Mesenchymal stem cell (in vitro differentiated cells and primary cell): Measurements from ENCODE around the gene STXBP1.

Source experiments
- DNase-seq: peaks from one replicate; pipeline ENCODE4 v3.0.0-alpha.2; 2013
- H2AFZ ChIP-seq: one replicate; pipeline ENCODE4 v1.6.1; 2013; ENCODE audit warnings: low read depth, mild to moderate bottlenecking, control low read depth, inconsistent platforms, low read length, moderate library complexity
- H2AK5ac ChIP-seq: 2 replicates; pipeline ENCODE4 v1.6.1; 2013; ENCODE audit warnings: low read length, moderate library complexity, mild to moderate bottlenecking, inconsistent platforms; ENCODE audit not compliant: severe bottlenecking
- H2BK120ac ChIP-seq: one replicate; pipeline ENCODE4 v1.6.1; 2013; ENCODE audit warnings: low read depth, mild to moderate bottlenecking, inconsistent platforms, low read length, moderate library complexity
- H2BK12ac ChIP-seq, 2 experiments: one replicate each; pipeline ENCODE4 v1.6.1; 2013; ENCODE audit warnings: inconsistent platforms in 2 of 2, low read length in 2 of 2, mild to moderate bottlenecking in 2 of 2, moderate library complexity in 2 of 2, control low read depth in 1 of 2
- H2BK15ac ChIP-seq: one replicate; pipeline ENCODE4 v1.6.1; 2013; ENCODE audit warnings: mild to moderate bottlenecking, low read depth, inconsistent platforms; ENCODE audit not compliant: poor library complexity, severe bottlenecking
- H2BK5ac ChIP-seq: 2 replicates; pipeline ENCODE4 v1.6.1; 2013; ENCODE audit warnings: low read depth, mild to moderate bottlenecking, low read length, control low read depth, inconsistent platforms; ENCODE audit not compliant: poor library complexity, severe bottlenecking
- H3K14ac ChIP-seq, 2 experiments: one replicate each; pipeline ENCODE4 v1.6.1; 2013; ENCODE audit warnings: inconsistent platforms in 2 of 2, low read length in 2 of 2, control low read depth in 1 of 2, mild to moderate bottlenecking in 1 of 2, moderate library complexity in 1 of 2
- H3K18ac ChIP-seq, 2 experiments: one replicate each; pipeline ENCODE4 v1.6.1; 2013; ENCODE audit warnings: inconsistent platforms in 2 of 2, low read length in 2 of 2, control low read depth in 1 of 2, low read depth in 1 of 2, mild to moderate bottlenecking in 1 of 2
- H3K23ac ChIP-seq, 2 experiments: one replicate each; pipeline ENCODE4 v1.6.1; 2013; ENCODE audit warnings: inconsistent platforms in 2 of 2, low read length in 2 of 2, mild to moderate bottlenecking in 2 of 2, moderate library complexity in 2 of 2, control low read depth in 1 of 2
- H3K27ac ChIP-seq: 2 replicates; pipeline ENCODE4 v1.5.1; 2013; ENCODE audit warnings: mild to moderate bottlenecking, moderate library complexity, low read length, control low read depth, inconsistent platforms; ENCODE audit not compliant: poor library complexity, severe bottlenecking
- H3K27me3 ChIP-seq, 2 experiments: 2 replicates each; pipeline versions ENCODE4 v1.6.1 to v1.7.0; 2013; ENCODE audit warnings: low read length in 2 of 2, mild to moderate bottlenecking in 2 of 2, moderate library complexity in 2 of 2, control low read depth in 1 of 2, inconsistent platforms in 1 of 2; ENCODE audit not compliant: control insufficient read depth in 1 of 2, insufficient read depth in 1 of 2
- H3K36me3 ChIP-seq, 2 experiments: 2 replicates each; pipeline versions ENCODE4 v1.6.1 to v1.7.0; 2013; ENCODE audit warnings: low read length in 2 of 2, control low read depth in 1 of 2, inconsistent platforms in 1 of 2, low read depth in 1 of 2, mild to moderate bottlenecking in 1 of 2; ENCODE audit not compliant: insufficient read depth in 2 of 2, control insufficient read depth in 1 of 2
- H3K4ac ChIP-seq, 2 experiments: one replicate each; pipeline ENCODE4 v1.6.1; 2013; ENCODE audit warnings: inconsistent platforms in 2 of 2, low read length in 2 of 2, mild to moderate bottlenecking in 2 of 2, moderate library complexity in 2 of 2, control low read depth in 1 of 2, low read depth in 1 of 2
- H3K4me1 ChIP-seq: 2 replicates; pipeline ENCODE4 v1.6.1; 2013; ENCODE audit warnings: low read depth, low read length, control low read depth; ENCODE audit not compliant: control insufficient read depth, insufficient read depth
- H3K4me2 ChIP-seq: 2 replicates; pipeline ENCODE4 v1.6.1; 2013; ENCODE audit warnings: low read length, mild to moderate bottlenecking, inconsistent platforms; ENCODE audit not compliant: poor library complexity, severe bottlenecking
- H3K4me3 ChIP-seq, 2 experiments: 2 replicates each; pipeline versions ENCODE4 v1.5.1 to v1.7.0; 2013; ENCODE audit warnings: low read length in 2 of 2, mild to moderate bottlenecking in 2 of 2, control low read depth in 1 of 2, low read depth in 1 of 2; ENCODE audit not compliant: insufficient read depth in 1 of 2
- H3K79me1 ChIP-seq: replicated peaks from 2 replicates; pipeline ENCODE4 v1.6.1; 2013; ENCODE audit warnings: mild to moderate bottlenecking, control low read depth, low read length, inconsistent platforms; ENCODE audit not compliant: poor library complexity, severe bottlenecking
- H3K9ac ChIP-seq: 2 replicates; pipeline ENCODE4 v1.7.0; 2013; ENCODE audit warnings: mild to moderate bottlenecking, low read length, moderate library complexity
- H3K9me3 ChIP-seq: 2 replicates; pipeline ENCODE4 v1.7.0; 2013; ENCODE audit warnings: mild to moderate bottlenecking, low read length; ENCODE audit not compliant: control insufficient read depth
- H4K8ac ChIP-seq: one replicate; pipeline ENCODE4 v1.6.1; 2013; ENCODE audit warnings: inconsistent platforms, mild to moderate bottlenecking, low read length, moderate library complexity
- H4K91ac ChIP-seq: one replicate; pipeline ENCODE4 v1.6.1; 2013; ENCODE audit warnings: mild to moderate bottlenecking, low read length, inconsistent platforms
- WGBS: methylation state at CpG from one replicate; pipeline ENCODE4 v1.1.7; 2013; ENCODE audit warnings: mixed read lengths; 5-methylcytosine and 5-hydroxymethylcytosine counted together

Gene STXBP1

DNA sequence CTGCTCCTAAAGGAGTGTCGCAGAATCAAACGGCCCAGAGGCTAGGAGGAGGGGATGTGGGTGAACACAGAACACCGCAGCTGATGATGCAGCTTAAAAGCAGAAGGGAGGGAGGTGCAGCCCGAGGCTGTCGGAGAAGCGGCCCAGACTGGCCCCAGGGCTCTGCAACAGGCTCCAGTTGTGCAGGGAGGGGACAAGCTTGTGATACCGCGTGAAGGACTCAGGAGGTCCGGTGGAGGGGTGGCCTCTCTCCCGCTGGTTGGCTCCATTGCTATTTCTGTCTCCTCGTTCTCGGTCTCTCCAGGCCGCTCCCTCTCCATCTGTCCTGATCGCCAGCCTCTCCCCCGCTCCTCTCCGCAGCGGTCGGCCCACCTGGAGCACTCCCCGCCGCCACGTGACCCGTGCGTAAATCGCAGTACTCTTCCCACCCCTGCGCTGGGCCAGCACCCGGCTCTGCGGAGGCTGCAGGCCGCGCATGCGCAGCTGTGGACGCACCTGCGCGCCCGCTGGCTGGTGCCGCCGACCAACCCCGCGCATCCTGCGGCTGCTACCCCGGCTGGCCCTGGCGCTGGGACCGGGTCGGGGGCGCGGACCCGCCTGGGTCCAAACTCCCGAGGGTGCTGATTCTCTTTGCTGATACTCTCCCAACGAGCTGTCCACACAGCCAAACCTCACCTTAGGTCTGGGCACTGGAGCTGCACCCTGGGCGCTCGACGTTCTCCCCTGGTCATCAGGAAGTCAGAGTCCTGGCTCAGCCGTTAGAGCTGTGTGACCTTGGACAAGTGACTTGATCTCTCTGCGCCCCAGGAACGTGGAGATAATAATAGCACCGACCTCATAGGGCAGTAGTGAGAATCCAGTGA, 3.7 kb upstream of the STXBP1 start:
- Histone ChIP-seq H4K91ac (peak overlapping the region; percentile 40), H2BK15ac (peak overlapping the region; percentile 60), H3K14ac (no peak overlapping the region), H3K4me1 (peaks cover 12% of the 10 kb centered on the region), H3K36me3 (no peaks in the 10 kb centered on the region), H3K4me2 (peak overlapping the region; percentile 89), H3K4me3 (peak overlapping the region; percentile 53 to 70), H3K18ac (peak overlapping the region; percentile 0 to 67), H3K4ac (peak overlapping the region in 1 of 2 experiments; percentile 9), H2AFZ (peak overlapping the region; percentile 75), H3K9ac (peak overlapping the region; percentile 63), H2AK5ac (no peak overlapping the region), H3K9me3 (no peaks in the 10 kb centered on the region), H4K8ac (peak overlapping the region; percentile 59), H2BK120ac (no peak overlapping the region), H2BK12ac (peak overlapping the region; percentile 27 to 53), H3K79me1 (peaks cover 3% of the 10 kb centered on the region), H3K27me3 (peaks cover 0 to 12% of the 10 kb centered on the region in 2 experiments), H2BK5ac (no peak overlapping the region), H3K23ac (no peak overlapping the region), H3K27ac (no peak overlapping the region)
- 6% methylated on average over 55 of the region's 55 CpGs for WGBS
- peak; percentile 66 for DNase-seq

DNA sequence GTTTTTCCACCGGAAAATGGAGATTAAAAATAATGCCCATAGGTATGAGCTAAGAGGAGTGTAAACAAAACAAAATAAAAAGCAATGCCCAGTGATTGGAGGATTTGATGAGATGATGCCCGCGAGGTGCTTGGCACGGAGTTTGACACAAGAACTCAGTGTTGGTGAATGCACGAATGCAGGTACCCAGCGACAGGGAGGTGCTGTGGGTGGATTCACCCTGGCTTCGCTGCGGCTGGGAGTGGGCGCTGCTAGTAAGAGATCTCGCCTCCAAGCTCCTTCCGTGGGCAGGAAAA, 526 bp upstream of the STXBP1 start:
- H3K4ac ChIP-seq = no peak overlapping the region
- H3K4me2 ChIP-seq = peak overlapping the region; percentile 97
- H3K4me3 ChIP-seq = peak overlapping the region; percentile 61 to 85
- peak overlapping the region; percentile 64 for H4K91ac ChIP-seq
- H3K27me3 ChIP-seq = peaks cover 0 to 12% of the 10 kb centered on the region in 2 experiments
- peaks cover 12% of the 10 kb centered on the region for H3K4me1 ChIP-seq
- peaks cover 4% of the 10 kb centered on the region for H3K79me1 ChIP-seq
- peak overlapping the region; percentile 43 for H2AFZ ChIP-seq
- no peak overlapping the region for H2BK5ac ChIP-seq
- peak overlapping the region; percentile 33 to 60 for H2BK12ac ChIP-seq
- H3K9ac ChIP-seq = peak overlapping the region; percentile 87
- H2BK15ac ChIP-seq = peak overlapping the region; percentile 20
- H4K8ac ChIP-seq = peak overlapping the region; percentile 95
- H3K9me3 ChIP-seq = no peaks in the 10 kb centered on the region
- no peak overlapping the region for H3K27ac ChIP-seq
- no peaks in the 10 kb centered on the region for H3K36me3 ChIP-seq
- H3K18ac ChIP-seq = peak overlapping the region; percentile 9 to 83
- no peak for DNase-seq
- no peak overlapping the region for H3K23ac ChIP-seq
- no peak overlapping the region for H3K14ac ChIP-seq
- H2BK120ac ChIP-seq = no peak overlapping the region
- WGBS = 8% methylated on average over 11 of the region's 11 CpGs
- H2AK5ac ChIP-seq = no peak overlapping the region

DNA sequence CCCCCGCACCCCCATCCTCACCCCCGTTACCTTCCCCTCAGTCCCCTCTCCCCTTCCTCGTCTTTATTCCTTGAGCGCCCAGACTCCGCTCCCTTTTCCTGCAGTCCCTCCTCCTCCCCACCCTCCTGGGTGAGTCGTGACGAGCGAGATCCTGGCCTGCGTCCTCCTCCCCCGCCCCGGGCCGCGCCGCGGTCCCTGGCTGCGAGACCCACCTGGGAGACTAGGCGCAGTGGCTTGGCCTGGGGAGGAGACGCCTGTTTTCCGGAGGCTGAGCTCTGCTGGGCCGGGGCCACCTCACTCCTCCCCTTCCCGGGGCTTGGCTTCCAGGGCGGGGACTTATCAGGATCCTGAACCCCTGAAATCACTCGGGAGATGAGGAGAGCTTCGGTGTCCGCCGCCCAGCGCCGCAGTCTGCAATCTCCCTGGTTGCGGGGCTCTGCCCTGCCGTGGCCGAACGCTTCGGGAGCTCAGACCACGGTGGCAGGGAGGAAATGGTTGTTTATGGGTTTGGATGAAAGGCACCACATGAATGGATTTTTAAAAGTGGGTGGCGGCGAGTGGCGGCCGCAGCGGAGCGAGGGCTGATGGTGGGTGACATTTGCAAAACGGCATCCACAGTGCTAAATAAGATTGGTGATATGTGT, 984 bp downstream of the STXBP1 start:
- Histone ChIP-seq H3K4ac (no peak overlapping the region), H3K23ac (no peak overlapping the region), H2BK120ac (no peak overlapping the region), H2BK12ac (no peak overlapping the region), H3K14ac (no peak overlapping the region), H3K4me2 (peak overlapping the region; percentile 90), H3K9ac (peak overlapping the region; percentile 94), H4K91ac (no peak overlapping the region), H3K9me3 (no peaks in the 10 kb centered on the region), H2BK5ac (peak overlapping the region; percentile 24), H3K27ac (peak overlapping the region; percentile 57), H4K8ac (peak overlapping the region; percentile 85), H3K4me3 (peak overlapping the region; percentile 93 to 96), H3K79me1 (peaks cover 8% of the 10 kb centered on the region), H3K27me3 (peaks cover 0 to 12% of the 10 kb centered on the region in 2 experiments), H3K18ac (peak overlapping the region; percentile 15 to 33), H2AK5ac (no peak overlapping the region), H2BK15ac (peak overlapping the region; percentile 48), H3K4me1 (peaks cover 9% of the 10 kb centered on the region), H2AFZ (no peak overlapping the region), H3K36me3 (no peaks in the 10 kb centered on the region)
- DNase-seq = peak; percentile 71
- WGBS = under 1% methylated on average over 40 of the region's 41 CpGs

DNA sequence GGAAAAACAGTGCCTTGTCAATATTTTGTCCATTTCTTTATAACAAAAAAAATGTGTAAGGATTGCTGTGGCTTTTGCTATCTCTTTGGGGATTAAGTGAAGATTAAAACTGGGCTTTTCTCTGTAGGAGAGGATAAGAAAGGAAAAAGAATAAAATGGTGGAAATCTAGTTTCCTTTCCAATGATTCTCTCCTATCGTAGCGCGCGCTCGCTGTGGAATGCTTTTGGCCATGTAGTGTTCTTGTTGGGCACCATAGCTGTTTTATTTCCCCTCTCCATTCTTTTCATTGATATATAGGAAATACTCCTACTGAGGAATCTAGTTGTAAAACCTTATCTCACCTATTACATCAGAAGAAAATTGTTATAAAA, 1.5 kb downstream of the STXBP1 start:
- no peak overlapping the region for H3K14ac ChIP-seq
- peak overlapping the region; percentile 93 to 96 for H3K4me3 ChIP-seq
- no peak overlapping the region for H2AK5ac ChIP-seq
- no peak overlapping the region for H3K23ac ChIP-seq
- DNase-seq = peak; percentile 17
- peaks cover 4% of the 10 kb centered on the region for H3K4me1 ChIP-seq
- no peak overlapping the region for H3K27ac ChIP-seq
- H3K4me2 ChIP-seq = peak overlapping the region; percentile 90
- H4K91ac ChIP-seq = no peak overlapping the region
- WGBS = no CpG with 5 or more reads among the region's 5 CpGs
- H3K27me3 ChIP-seq = peaks cover 0 to 12% of the 10 kb centered on the region in 2 experiments
- H2BK15ac ChIP-seq = no peak overlapping the region
- no peak overlapping the region for H2AFZ ChIP-seq
- no peaks in the 10 kb centered on the region for H3K9me3 ChIP-seq
- H3K18ac ChIP-seq = no peak overlapping the region
- H2BK12ac ChIP-seq = no peak overlapping the region
- H3K4ac ChIP-seq = no peak overlapping the region
- H3K9ac ChIP-seq = peak overlapping the region; percentile 94
- no peaks in the 10 kb centered on the region for H3K36me3 ChIP-seq
- peaks cover 8% of the 10 kb centered on the region for H3K79me1 ChIP-seq
- no peak overlapping the region for H2BK120ac ChIP-seq
- H2BK5ac ChIP-seq = no peak overlapping the region
- H4K8ac ChIP-seq = no peak overlapping the region
